Measurements from ENCODE around the gene BOLA1.

Gene BOLA1

DNA sequence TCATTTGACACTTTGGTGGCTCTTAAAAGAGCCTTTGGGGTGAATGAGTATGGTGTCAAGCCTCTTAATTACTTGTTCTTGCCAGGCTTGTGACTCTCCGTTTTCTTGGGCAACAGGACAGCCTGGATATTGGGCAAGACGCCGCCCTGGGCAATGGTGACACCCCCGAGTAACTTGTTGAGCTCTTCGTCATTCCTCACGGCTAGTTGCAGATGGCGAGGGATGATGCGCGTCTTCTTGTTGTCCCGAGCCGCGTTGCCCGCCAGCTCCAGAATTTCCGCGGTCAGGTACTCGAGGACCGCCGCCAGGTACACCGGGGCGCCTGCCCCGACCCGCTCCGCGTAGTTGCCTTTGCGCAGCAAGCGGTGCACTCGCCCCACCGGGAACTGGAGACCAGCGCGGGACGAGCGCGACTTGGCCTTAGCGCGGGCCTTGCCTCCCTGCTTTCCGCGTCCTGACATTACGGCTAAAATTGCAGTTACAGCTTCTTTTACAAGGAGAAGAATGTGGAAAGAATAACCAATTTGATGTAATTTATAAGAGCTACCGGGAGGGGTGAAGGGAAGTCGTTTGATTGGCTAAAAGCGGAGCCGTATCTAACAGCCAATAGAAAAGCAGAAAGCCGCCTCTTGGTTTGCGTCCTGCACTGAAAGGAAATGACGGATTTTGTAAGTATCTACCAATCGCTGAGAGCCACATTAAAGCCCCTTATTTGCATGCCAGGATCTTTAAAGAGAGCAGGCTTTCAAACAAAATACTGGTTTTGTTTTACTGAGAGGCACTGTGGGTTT, 11.7 kb upstream of the BOLA1 start:
- DNase-seq = peak; percentile 96

DNA sequence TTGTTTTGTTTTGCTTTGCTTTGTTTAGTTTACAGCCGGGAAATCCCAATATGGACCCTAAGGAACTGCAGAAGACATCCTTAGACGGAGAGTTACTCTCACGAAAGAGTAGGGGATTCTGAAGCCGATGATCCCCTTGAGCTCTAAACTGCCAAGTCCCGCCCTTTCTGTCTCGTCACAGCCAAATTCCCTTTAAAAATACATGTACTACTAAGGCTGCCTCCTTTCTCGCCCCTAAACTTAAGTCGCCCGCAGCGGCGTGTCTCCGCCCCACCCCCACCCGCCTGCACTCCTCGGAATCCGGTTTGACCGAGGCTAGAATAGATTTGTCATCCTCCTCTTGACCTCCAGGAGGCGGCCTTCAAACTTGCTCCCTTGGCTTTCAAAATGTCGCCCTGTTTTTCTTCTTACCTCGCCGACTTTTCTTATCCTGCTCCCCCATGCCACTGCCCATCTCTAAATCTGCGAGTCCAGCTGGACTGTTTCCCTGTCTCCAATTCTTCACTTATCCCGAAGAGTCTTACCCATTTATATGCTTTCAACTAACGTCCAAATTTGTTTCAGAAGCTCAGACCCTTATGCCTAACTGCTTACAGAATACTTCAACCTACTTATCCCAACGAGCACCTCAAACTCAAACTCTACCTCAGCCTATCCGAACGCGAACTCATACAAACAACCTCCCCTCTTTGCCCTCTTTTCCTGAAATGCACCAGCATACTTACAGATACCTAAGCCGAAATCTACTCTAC, 10.9 kb upstream of the BOLA1 start:
- DNase-seq = peak; percentile 78

DNA sequence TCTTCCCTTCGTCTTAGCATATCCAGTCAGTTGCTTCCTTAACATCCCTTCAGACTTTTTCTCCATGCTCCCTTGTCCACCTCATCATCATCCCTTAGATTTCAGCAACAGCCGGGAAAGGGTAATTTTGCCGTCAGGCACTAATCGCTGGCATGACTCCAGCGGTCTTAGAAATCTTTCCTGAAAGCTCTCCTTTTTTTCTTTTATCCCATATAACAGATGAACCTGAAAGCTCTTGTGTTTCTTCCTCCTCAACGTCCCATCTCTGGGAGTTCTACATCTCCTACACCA, 10.4 kb upstream of the BOLA1 start:
- DNase-seq = no peak

DNA sequence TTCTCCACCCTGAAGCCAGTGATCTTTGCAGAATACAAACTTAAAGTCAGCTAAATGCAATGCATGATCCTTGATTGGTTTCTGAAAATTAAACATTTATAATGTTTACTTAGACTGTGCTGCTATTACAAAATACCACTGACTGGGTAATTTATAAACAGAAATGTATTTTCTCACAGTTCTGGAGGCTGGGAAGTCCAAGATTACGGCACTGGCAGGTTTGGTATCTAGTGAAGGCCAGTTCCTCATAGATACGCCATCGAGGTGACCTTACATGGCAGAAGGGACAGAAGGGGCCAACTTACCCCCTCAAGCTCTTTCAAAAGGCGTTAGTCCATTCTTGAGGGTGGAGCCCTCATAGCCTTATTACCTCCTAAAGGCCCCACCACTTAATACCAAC, 2.8 kb upstream of the BOLA1 start:
- no peak for DNase-seq

DNA sequence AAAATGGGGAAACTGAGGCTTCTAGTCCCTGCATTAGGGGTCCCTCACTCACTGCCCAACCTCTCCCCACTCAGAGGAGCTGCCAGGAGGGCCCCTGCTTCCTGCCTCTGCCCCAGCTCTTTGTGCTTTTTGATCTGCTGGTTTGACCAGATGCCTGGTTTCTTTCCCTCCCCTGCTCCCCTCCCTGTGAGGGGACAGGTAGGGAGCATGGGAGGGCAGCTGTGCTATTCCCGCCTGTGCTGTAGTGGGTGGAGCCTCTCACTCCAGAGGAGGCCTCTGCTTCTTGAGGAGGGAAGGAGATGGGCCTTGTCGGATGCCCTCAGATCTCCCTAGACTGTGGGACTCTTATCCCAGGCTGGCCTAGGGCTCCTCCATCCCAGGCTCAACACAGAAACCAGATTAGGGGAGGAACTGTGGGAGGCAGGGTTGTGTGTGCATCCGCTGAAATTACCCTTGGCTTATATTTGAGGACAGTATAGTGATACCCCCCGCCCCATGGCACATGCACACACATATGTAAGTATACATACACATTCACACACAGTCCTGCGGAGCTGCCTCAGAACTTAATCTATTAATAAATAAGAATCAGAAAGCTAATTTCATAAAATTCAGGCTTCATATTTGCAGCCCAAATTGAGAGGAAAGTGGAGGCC, 4.6 kb downstream of the BOLA1 start:
- no peak for DNase-seq

DNA sequence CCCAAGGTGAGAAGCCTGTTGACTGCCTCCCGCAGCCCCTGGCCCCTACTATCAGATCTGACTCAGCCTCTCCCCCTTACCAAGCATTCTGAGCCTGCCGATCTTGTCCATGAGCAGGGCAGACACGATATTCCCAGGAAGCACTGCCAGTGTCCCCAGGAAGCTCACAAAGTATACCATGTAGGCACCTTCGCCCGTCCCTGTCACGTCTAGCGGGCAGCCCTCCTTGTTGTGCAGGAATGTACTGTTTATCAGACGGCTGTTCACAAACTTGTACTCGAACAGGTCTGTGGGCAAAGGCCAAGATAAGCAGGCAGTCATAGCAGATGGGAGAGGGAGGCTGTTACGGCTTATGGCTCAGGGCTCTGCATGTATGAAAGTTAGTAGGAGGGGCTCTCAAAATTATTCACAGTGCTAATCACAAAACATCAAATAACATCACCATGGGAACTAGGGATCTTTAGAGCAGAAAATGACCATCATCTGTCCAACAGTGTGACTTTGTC, 7.3 kb downstream of the BOLA1 start:
- no peak for DNase-seq

DNA sequence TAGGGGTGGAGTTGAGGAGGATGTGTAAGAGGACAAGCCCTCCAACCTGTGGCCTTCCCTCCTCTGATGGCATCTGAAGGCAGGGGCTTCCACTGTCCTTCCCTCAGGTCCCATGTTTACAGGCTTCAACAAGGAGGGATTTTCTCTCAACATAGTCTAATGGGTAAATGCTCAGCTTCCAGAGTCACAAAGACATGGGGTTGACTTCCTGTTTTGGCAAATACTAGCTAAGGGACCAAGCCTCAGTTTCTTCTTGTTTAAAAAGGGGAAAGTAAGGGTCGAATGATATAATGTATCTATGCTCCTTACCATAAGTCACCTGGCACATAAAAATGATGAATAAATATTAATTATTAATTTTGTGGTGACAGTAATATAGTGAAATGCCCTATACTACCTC, 15.2 kb downstream of the BOLA1 start:
- no peak for DNase-seq

DNA sequence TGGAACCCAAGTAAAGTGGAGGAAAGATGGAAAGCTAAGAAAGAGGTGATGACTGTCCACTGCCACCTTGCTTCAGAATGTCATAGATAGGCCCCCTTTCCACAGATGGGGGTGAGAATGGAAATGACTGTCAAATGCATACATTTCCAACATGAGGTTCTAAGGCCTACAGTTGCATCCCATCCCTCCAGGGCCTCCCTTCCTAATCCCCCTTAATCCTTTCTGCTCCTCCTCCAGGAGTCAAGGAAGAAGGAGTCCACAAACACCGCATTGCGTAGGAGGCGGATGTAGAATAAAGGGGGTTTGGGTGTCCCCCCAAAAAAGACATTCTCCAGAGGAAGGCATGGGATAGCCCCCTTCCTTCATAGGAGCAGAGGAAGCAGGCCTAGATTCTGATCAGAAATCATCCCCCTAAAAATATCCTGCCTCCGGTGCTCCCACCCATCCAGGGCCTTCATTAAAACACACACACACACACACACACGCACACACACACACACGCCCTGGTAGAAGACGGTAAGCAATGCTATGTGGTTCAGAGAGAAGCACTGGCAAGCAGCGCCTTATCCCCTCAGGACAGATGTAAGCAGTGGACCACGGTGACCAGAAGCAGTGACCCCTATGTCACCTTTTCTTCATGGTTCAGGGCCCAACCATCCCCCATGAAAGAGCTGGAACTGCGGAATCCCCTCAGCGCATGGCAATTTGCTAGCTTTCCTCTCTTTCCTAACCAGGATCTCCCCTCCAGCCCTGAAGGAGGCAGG, 16.2 kb downstream of the BOLA1 start:
- no peak for DNase-seq

DNA sequence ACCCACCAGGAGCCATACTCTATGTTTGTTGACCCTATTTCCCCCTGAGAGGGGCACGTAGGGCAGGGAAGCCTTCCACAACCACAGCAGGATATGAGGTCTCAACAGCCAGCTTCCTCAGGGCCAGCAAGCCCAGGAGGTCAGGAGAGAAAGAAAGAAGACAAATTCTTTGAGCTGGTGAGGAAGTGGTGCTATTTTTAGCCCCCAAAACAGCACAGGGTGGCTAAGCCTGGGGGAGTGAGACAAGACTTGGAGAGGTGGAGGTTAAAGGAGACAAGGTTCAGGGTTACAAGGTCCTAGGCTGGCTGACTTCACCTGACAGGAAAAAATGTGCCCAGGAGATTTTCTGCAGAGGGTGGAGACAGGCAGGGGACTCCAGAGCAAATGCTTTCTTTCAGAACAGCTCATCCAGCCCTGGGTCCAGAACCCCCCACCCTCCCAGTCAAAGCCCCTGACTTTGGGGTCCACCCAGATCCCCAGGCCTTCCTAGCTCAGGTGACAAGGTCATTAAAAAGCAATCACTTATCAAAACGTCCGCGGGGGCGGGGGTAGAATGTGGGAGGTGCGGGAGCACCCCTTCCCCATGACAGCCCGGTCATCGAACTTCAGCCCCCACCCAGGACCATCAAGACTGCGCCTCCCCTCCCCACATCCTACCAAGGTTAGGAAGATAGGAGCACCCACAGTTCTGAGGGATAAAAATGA, 17.0 kb downstream of the BOLA1 start:
- DNase-seq = no peak

DNA sequence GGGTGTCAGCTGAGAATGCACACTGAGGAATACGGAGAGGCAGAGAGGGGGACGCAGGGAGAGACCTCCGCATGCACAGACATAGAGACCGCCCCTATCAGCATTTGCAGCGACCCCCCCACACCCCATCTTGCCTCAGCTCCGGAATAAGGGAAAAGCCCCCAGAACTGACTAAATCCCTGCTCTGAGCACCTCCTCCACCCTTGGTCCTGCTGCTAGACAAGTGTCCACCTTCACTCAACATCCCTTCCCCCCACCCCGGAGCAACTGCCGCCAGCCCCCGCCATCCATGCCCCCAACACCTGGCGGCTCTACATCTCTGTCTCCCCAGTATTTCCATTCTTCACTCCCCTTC, 17.5 kb downstream of the BOLA1 start:
- DNase-seq = no peak

DNA sequence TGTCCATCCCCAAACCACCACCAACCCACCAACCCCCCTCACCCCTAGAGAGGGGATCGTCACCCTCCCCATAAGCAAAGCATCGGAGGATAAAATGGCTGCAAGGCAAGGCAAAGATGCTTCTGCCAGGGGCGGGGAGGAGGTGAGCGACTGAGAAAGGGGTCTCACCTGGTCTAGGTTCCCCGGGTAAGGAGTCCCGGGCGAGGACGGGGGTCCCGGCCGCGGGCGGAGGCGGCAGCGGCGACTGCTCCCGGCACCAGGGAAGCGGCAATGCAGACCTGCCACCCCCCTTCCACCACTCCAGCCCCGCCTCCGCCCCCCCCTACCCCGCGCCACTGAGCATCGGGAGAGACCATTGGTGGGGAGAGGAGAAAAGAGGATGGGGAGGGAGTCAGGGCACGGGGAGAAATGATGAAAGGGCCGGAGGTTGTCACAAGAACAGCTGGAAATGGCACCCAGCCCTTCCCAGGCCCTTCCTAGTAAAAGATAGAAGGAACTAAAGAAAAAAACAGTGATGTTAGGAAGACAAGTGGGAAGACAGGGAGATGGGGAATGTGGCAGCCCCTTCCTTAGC, 18.3 kb downstream of the BOLA1 start, which contains the start of gene SV2A:
Gene SV2A (minus strand): TSS at position 274 of the 574 bp plus-strand sequence. CDS start 4,004 bp downstream, outside the sequence.
- no peak for DNase-seq

DNA sequence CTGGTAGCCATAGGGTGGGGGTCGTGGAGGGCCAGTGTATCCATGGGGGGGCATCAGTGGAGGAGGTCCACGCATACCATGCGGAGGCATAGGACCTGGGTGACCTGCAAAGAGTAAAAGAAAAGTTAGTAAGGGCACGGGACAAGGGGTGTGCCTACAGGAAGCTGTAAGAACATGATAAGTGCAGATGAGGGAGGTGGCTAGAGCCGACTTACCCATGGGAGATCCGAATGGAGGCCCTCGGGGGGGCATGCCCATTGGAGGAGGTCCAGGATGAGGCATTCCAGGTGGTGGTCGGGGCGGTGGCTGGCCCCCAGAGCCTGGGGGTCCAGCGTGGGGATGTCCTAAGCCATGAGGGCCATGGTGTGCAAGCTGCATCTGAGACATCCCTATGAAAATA, 24.3 kb downstream of the BOLA1 start:
- DNase-seq = no peak

DNA sequence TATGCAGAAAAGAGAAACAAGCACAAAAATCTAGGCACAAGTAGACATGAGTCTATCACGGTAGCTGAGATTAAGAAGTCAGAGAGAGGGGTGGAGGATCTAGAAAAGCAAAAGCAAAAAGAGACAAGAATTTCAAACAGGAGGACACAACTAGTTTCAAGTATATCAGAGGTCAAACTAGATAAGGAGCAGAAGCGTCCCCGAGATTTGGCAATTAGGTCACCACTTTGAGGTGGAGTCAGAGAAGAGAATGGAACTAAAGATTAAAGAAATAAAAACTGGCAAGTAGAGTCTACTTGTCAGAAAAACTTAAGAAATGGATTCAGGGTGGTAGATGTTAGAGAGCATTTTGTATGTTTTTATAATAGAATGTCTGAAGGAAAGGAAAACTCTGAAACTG, 26.0 kb downstream of the BOLA1 start:
- no peak for DNase-seq

DNA sequence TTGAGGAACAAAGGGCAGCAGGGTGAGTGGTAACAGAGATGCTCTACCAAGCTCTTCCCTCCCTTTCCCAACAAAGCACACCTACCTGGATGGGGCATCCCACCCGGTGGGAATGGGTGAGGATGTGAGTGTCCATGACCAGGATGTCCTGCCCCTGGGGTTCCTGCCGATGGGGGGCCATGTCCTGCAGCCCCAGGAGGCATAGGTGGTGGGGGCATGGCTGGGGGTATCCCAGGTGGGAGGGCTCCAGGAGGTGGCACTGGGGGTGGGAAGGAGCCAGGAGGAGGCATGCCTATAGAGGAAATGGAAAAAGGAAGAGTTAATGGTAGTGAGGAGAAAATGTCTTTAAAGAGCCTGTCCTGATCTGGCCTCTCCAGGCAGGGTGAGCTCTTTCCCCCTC, 26.4 kb downstream of the BOLA1 start:
- DNase-seq = no peak

DNA sequence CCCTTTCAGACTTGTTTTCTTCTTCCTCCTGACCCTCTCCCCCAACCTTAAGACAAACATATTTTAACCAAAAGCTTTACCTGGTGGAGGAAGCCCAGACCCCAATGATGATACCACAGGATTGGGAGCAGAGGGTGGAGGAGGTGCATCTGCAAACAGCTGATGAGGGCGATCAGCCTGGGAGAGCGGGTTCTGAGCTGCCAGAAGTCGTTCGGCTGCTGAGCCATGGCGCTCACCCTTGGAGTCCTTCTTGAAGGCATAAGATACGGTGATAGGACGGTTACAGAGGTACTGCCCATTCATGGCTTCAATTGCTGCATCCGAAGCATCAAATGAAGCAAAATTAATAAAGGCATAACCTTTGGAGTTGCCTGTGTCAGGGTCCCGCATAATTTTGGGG, 26.9 kb downstream of the BOLA1 start:
- no peak for DNase-seq

DNA sequence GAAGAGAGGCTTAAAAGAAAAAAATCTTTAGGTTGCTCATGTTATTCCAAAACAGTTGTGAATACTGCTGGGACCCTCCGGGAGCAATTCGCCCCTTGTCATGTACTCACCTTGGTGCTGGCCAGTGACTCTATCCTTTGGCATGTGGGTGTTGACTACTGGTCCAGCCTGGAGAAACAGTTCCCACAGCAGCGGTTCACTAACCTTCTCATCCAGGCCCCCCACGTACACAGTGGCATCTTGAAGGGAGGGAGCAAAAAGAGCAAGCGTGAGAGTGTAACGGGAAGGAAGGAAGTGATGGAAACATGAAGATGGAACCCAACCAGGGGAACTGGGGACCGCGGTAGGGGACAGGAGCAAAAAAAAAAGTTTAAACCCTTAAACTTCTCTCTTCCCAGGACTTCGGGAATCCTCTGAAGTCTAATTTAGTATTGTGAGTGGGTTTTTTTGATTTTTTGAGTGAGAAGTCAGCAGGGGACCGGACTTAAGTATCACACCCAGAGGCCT, 27.7 kb downstream of the BOLA1 start:
- peak; percentile 17 for DNase-seq

DNA sequence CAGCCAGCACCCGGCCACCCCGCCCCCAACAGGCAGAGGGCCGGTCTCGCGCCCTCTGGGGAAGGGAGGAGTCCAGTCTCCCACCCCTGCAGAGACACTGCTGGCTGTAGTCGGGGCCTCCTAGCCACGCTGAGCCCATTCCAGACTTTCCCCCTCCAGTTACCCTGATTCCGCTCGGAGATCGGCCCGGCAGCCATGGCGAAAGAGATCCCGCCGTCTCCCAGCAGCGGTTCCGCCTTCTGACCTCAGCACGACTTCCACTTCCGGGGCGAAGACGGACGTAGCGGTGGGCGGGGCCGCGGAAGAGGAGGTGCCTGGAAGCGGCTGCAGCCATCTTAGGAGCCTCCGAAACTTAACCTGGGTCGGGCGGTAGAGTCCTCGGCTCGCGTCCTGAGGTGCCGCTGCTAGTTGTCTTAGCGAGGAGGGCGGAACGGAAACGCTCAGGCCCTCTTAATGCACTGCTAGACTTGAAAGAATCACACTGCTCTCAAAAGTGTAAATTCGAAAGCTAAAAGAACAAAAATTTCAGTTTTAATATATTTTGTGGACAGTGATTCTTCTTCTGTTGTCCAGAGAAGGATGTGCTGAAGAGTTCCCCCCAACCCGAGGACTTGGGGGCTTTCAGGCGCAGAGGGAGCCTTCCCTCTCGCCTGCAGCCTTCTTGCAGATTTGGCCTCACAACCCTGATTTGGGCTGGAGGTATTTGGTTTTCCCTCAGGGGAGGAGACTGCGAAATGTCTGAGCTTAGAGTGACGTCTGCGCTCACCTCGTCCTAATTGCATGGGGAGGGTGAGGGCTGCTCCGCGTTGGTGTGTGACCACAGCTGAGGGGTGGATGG, 28.4 kb downstream of the BOLA1 start, which contains the start of gene SF3B4:
Gene SF3B4 (minus strand): TSS at position 241 of the 838 bp plus-strand sequence. CDS start 44 bp downstream, at position 197.
- DNase-seq = peak; percentile 95

DNA sequence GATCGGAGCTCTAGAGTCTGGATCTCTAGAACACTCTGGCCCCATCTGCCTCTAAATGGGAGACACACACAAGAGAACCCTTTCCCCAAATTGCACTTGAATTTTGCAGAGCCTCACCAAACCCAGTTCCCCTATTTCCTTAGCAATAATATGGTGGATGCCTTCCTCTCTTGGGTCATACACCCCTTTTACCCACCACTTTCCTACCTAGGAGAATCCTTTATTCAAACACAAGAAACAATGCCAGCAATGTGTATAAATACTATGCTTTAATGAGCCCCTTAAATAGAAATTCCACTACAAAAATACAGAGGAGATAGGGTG, 29.0 kb downstream of the BOLA1 start:
- DNase-seq = no peak

DNA sequence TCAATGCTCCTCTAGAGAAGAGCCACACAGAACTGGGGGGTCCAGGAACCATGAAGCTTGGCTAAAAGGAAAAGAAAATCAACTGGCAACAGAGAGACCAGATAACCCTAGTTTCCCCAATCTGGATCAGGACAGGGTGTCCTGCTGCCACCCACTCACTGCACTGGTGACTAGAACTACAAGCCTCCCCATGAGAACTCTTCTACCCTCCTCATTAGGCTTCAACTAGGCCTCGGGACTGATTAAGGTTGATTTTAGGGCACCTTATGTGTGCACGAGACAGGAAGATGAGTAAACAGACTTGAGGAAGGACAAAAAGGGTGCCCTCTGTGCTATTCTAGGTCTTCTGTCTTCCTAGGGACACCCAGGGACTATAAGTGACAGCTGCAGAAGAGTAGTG, 30.5 kb downstream of the BOLA1 start:
- no peak for DNase-seq

DNA sequence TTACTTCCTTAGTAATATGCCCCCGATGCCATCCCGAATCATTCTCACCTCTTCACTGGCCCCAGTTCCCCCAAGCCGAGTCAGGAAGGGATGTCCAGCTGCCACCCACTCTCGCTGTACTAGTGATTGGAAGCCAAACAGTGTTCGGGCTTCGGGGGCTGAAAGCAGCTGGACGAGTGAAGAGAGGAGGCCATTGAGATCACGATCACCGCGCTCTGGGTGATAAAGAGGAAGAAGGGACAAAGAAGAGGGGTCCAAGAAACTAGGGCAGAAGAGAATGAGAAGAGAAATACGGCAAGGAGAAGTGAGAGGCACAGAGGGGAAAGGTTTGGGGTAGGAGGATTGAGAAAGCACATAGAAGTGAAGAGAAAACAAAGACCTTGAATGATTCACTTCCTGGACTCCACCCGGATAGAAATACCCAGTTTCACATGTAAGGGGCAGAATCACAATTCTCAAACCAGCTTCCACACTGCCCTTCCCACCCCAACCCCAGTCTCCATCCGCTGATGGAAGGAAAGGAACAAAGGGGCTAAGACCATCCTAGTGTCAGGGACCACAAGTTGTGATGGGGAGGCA, 31.9 kb downstream of the BOLA1 start:
- DNase-seq = no peak

DNA sequence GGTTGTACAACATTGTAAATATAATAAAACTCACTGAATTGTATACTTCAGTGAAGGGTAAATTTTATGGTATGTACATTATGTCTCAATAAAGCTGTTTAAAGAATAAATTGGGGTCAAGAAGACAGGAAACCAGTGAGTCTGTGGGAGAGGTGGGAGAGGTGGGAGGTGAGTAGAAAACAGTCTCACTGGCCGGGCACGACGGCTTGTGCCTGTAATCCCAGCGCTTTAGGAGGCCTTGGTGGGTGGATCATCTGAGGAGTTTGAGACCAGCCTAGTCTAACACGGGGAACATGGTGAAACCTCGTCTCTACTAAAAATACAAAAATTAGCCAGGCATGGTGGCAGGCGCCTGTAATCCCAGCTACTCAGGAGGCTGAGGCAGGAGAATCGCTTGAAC, 33.1 kb downstream of the BOLA1 start:
- DNase-seq = no peak
